Right lobe of liver (tissue), 6 donors: ENCODE data around the gene MCOLN2. TPM values are rescaled to one million over a fixed set of nuclear protein-coding genes. Genes with fewer than 3 reads are reported as not detected.

Experiments
- ATAC-seq, 4 donors: fragments of 200-7000 bp; cut with Tn5 transposase; one replicate each; pipeline ENCODE4 v1.9.1; 2020; ENCODE audit warnings: mild to moderate bottlenecking in 4 of 4, moderate library complexity in 4 of 4
- DNase-seq, 3 donors: peaks; one replicate each; pipeline ENCODE4 v3.0.0-alpha.2; 2020
- H3K27ac ChIP-seq, 3 donors: fragments of 200-600 bp; one replicate each; pipeline ENCODE4 v1.8.0; 2022
- H3K27me3 ChIP-seq, 2 donors: fragments of 200-600 bp; one replicate each; pipeline ENCODE4 v1.8.0; 2022
- H3K36me3 ChIP-seq, 4 donors: fragments of 200-600 bp; sonication (generic) in 1 of 4; one replicate each; pipeline versions ENCODE4 v1.5.1 to v1.8.0; 2017 to 2022; ENCODE audit warnings: control low read depth in 1 of 4
- H3K4me1 ChIP-seq, 4 donors: fragments of 200-600 bp; sonication (generic) in 1 of 4; one replicate each; pipeline versions ENCODE4 v1.5.1 to v1.8.0; 2017 to 2022; ENCODE audit warnings: control low read depth in 1 of 4
- H3K4me3 ChIP-seq, 3 donors: fragments of 200-600 bp; one replicate each; pipeline ENCODE4 v1.8.0; 2022
- H3K9me3 ChIP-seq, 4 donors: fragments of 200-600 bp; sonication (generic) in 1 of 4; one replicate each; pipeline versions ENCODE4 v1.5.1 to v1.8.0; 2017 to 2022; ENCODE audit warnings: control low read depth in 1 of 4
- CTCF ChIP-seq, 4 donors: fragments of 200-600 bp in 3 of 4; fragments of 450-650 bp in 1 of 4; IDR thresholded peaks; one replicate each; pipeline versions ENCODE4 v1.5.1 to v1.8.0; 2016 to 2022; ENCODE audit warnings: antibody characterized with exemption in 4 of 4, mild to moderate bottlenecking in 2 of 4
- POLR2A ChIP-seq: fragments of 450-650 bp; IDR thresholded peaks from one replicate; pipeline ENCODE4 v1.6.1; 2017; ENCODE audit warnings: antibody characterized with exemption, mild to moderate bottlenecking
- WGBS: methylation state at CpG from one replicate; pipeline ENCODE4 v1.1.6; 2018; ENCODE audit warnings: low coverage, low lambda C conversion rate; ENCODE audit not compliant: insufficient coverage; ENCODE audit errors: missing lambda C conversion rate; 5-methylcytosine and 5-hydroxymethylcytosine counted together
- intact Hi-C, 2 donors: fragments of 100-400 bp; cut with DNase I; formaldehyde crosslinking; loops; one replicate each; pipeline versions ENCODE4 v1.11.2 to v1.14.1; 2022
- total RNA-seq, 6 experiments: library from RNA; depleted of rRNA in 2 of 6; stranded (reverse); fragments of >200 nt in 2 of 6; fragmentation: NEBNext Ultra II Directional in 3 of 6; extraction: Animal tissue kit (Norgen Biotek cat#: 25700) in 3 of 6; gene quantifications; one replicate each; pipeline versions ENCODE4 v1.1.0 to v1.2.4, GENCODE V29; 2016 to 2023
- donor health status: DM: no; HTN: yes; CAD: no.
- donor health status: DM: no; HTN: no; CAD: no.
- donor health status: DM: no; HTN: no; CAD: no.
- donor health status: DM: no; HTN: yes; CAD: no.
- donor health status: DM: no; HTN: yes; CAD: no.

Gene MCOLN2
- total RNA-seq, 6 experiments from 2014 or later = 0.09 to 0.19 TPM; not detected in 4

- no peak for ATAC-seq
- no peaks in the 10 kb centered on the region for H3K9me3 ChIP-seq
- intact Hi-C loops = no loop called here
- no peaks in the 10 kb centered on the region for H3K36me3 ChIP-seq
- no peak for DNase-seq
- TF ChIP-seq CTCF (IDR thresholded peaks at IDR 0.05) (no peak), POLR2A (no peak)
- H3K4me1 ChIP-seq = no peaks in the 10 kb centered on the region
- no peak overlapping the region for H3K4me3 ChIP-seq
- H3K27ac ChIP-seq = no peak overlapping the region
- no peaks in the 10 kb centered on the region for H3K27me3 ChIP-seq
Observed at GRCh38 chr1:84883286-84883685, 113.6 kb downstream of the MCOLN2 start.

- WGBS = 82% methylated on average over 4 of the region's 4 CpGs
- TF ChIP-seq POLR2A (no peak), CTCF (IDR thresholded peaks at IDR 0.05) (no peak)
- intact Hi-C loops = no loop called here
- Histone ChIP-seq H3K36me3 (no peaks in the 10 kb centered on the region), H3K9me3 (no peaks in the 10 kb centered on the region), H3K4me3 (no peak overlapping the region), H3K27ac (no peak overlapping the region), H3K4me1 (no peaks in the 10 kb centered on the region), H3K27me3 (peaks cover 0 to 5% of the 10 kb centered on the region in 2 donors)
- no peak for ATAC-seq
- DNase-seq = no peak
Observed at GRCh38 chr1:84877592-84877991, 119.3 kb downstream of the MCOLN2 start.

GRCh38 chr1:84876353-84876752, 120.6 kb downstream of the MCOLN2 start:
- Histone ChIP-seq H3K36me3 (no peaks in the 10 kb centered on the region), H3K9me3 (no peaks in the 10 kb centered on the region), H3K27ac (no peak overlapping the region), H3K27me3 (peaks cover 0 to 5% of the 10 kb centered on the region in 2 donors), H3K4me3 (no peak overlapping the region), H3K4me1 (no peaks in the 10 kb centered on the region)
- intact Hi-C loops = no loop called here
- no peak for TF ChIP-seq CTCF (IDR thresholded peaks at IDR 0.05)
- no peak for TF ChIP-seq POLR2A
- ATAC-seq = peak in 2 of 4 donors; percentile 39 to 43
- WGBS = 74% methylated on average over 5 of the region's 5 CpGs
- DNase-seq = no peak

Other genes with a start within 250 kb of the MCOLN2 start
- under 1 TPM in 1 of 6 experiments, not detected in 5; 0.31 TPM for gene LPAR3, start 103.9 kb downstream of the MCOLN2 start, total RNA-seq
- gene MCOLN3, start 51.4 kb upstream of the MCOLN2 start, total RNA-seq = under 1 TPM; 0.09 to 0.26 (median 0.15) TPM
- gene SYDE2, start 203.9 kb upstream of the MCOLN2 start, total RNA-seq = 1 to 10 TPM; 3.2 to 6.7 (median 4.4) TPM